Effector memory CD4-positive, alpha-beta T cell (primary cell): ENCODE data around the gene HS3ST5.
"Not testable (repeated sequence)": the region's sequence is repeated elsewhere in the genome, so short reads cannot be mapped to it uniquely, and the experiment has no call there.

Experiments used
- DNase-seq, 3 donors: peaks; one replicate each; pipeline ENCODE4 v3.0.0-alpha.2; 2020
- H3K27ac ChIP-seq: 2 replicates; pipeline ENCODE4 v1.7.0; 2013; ENCODE audit warnings: mild to moderate bottlenecking, low read length, moderate library complexity; ENCODE audit not compliant: insufficient read depth, poor library complexity, severe bottlenecking
- H3K27me3 ChIP-seq: replicated peaks from 2 replicates; pipeline ENCODE4 v1.7.0; 2013; ENCODE audit warnings: mild to moderate bottlenecking, low read length; ENCODE audit not compliant: insufficient read depth, control insufficient read depth, poor library complexity, severe bottlenecking
- H3K36me3 ChIP-seq: 2 replicates; pipeline ENCODE4 v1.7.0; 2013; ENCODE audit warnings: mild to moderate bottlenecking, low read length, moderate library complexity; ENCODE audit not compliant: control insufficient read depth, insufficient read depth
- H3K4me1 ChIP-seq: 2 replicates; pipeline ENCODE4 v1.7.0; 2013; ENCODE audit warnings: low read length, mild to moderate bottlenecking; ENCODE audit not compliant: control insufficient read depth, insufficient read depth, poor library complexity, severe bottlenecking
- H3K4me3 ChIP-seq: 2 replicates; pipeline ENCODE4 v1.7.0; 2013; ENCODE audit warnings: low read length, low read depth, mild to moderate bottlenecking; ENCODE audit not compliant: insufficient read depth, poor library complexity, severe bottlenecking
- H3K9me3 ChIP-seq: 2 replicates; pipeline ENCODE4 v1.7.0; 2013; ENCODE audit warnings: mild to moderate bottlenecking, low read length, moderate library complexity; ENCODE audit not compliant: control insufficient read depth

HS3ST5 gene

GRCh38 chr6:114090626-114091025 lies 252.2 kb downstream of the HS3ST5 start:
- no peak for DNase-seq
- no peak overlapping the region for H3K4me3 ChIP-seq
- no peaks in the 10 kb centered on the region for H3K27me3 ChIP-seq
- H3K9me3 ChIP-seq = no peaks in the 10 kb centered on the region
- no peaks in the 10 kb centered on the region for H3K4me1 ChIP-seq
- no peaks in the 10 kb centered on the region for H3K36me3 ChIP-seq
- H3K27ac ChIP-seq = no peak overlapping the region

GRCh38 chr6:114087496-114087895 lies 255.3 kb downstream of the HS3ST5 start:
- no peak for DNase-seq
- no peaks in the 10 kb centered on the region for H3K36me3 ChIP-seq
- H3K9me3 ChIP-seq = no peaks in the 10 kb centered on the region
- no peak overlapping the region for H3K4me3 ChIP-seq
- H3K27ac ChIP-seq = no peak overlapping the region
- no peaks in the 10 kb centered on the region for H3K4me1 ChIP-seq
- H3K27me3 ChIP-seq = no peaks in the 10 kb centered on the region

GRCh38 chr6:114085211-114085610 lies 257.6 kb downstream of the HS3ST5 start:
- no peaks in the 10 kb centered on the region for H3K27me3 ChIP-seq
- H3K27ac ChIP-seq = no peak overlapping the region
- H3K4me3 ChIP-seq = no peak overlapping the region
- no peak for DNase-seq
- H3K4me1 ChIP-seq = no peaks in the 10 kb centered on the region
- H3K9me3 ChIP-seq = no peaks in the 10 kb centered on the region
- H3K36me3 ChIP-seq = no peaks in the 10 kb centered on the region

GRCh38 chr6:114084327-114084890 lies 258.4 kb downstream of the HS3ST5 start:
- Histone ChIP-seq H3K27me3 (no peaks in the 10 kb centered on the region), H3K4me3 (no peak overlapping the region), H3K9me3 (no peaks in the 10 kb centered on the region), H3K36me3 (no peaks in the 10 kb centered on the region), H3K27ac (no peak overlapping the region), H3K4me1 (no peaks in the 10 kb centered on the region)
- DNase-seq = no peak

- Histone ChIP-seq H3K27ac (no peak overlapping the region), H3K4me1 (no peaks in the 10 kb centered on the region), H3K36me3 (no peaks in the 10 kb centered on the region), H3K27me3 (no peaks in the 10 kb centered on the region), H3K4me3 (no peak overlapping the region), H3K9me3 (no peaks in the 10 kb centered on the region)
- DNase-seq = no peak
Observed at GRCh38 chr6:114083251-114083650, 259.6 kb downstream of the HS3ST5 start.

GRCh38 chr6:114081730-114082129 lies 261.1 kb downstream of the HS3ST5 start:
- no peak overlapping the region for H3K4me3 ChIP-seq
- no peaks in the 10 kb centered on the region for H3K9me3 ChIP-seq

GRCh38 chr6:114080891-114081510 lies 261.8 kb downstream of the HS3ST5 start:
- Histone ChIP-seq H3K4me1 (no peaks in the 10 kb centered on the region), H3K4me3 (no peak overlapping the region), H3K27me3 (no peaks in the 10 kb centered on the region), H3K36me3 (no peaks in the 10 kb centered on the region), H3K9me3 (no peaks in the 10 kb centered on the region), H3K27ac (no peak overlapping the region)
- DNase-seq = no peak

More at GRCh38 chr6:114081730-114082129, 261.1 kb downstream of the HS3ST5 start:
- H3K4me1 ChIP-seq = no peaks in the 10 kb centered on the region
- DNase-seq = no peak
- no peak overlapping the region for H3K27ac ChIP-seq
- no peaks in the 10 kb centered on the region for H3K27me3 ChIP-seq
- no peaks in the 10 kb centered on the region for H3K36me3 ChIP-seq

- H3K4me3 ChIP-seq, H3K27me3 ChIP-seq, H3K27ac ChIP-seq, H3K9me3 ChIP-seq, H3K4me1 ChIP-seq, H3K36me3 ChIP-seq, DNase-seq: not testable (repeated sequence)
Observed at GRCh38 chr6:114080410-114080809, 262.4 kb downstream of the HS3ST5 start.

GRCh38 chr6:114075777-114076176 lies 267.0 kb downstream of the HS3ST5 start:
- no peak overlapping the region for H3K27ac ChIP-seq
- H3K36me3 ChIP-seq = no peaks in the 10 kb centered on the region
- H3K9me3 ChIP-seq = no peaks in the 10 kb centered on the region
- H3K4me1 ChIP-seq = no peaks in the 10 kb centered on the region
- DNase-seq = no peak
- no peaks in the 10 kb centered on the region for H3K27me3 ChIP-seq
- H3K4me3 ChIP-seq = no peak overlapping the region

- Histone ChIP-seq H3K9me3 (no peaks in the 10 kb centered on the region), H3K36me3 (no peaks in the 10 kb centered on the region), H3K27me3 (no peaks in the 10 kb centered on the region), H3K4me3 (no peak overlapping the region), H3K4me1 (no peaks in the 10 kb centered on the region), H3K27ac (no peak overlapping the region)
- no peak for DNase-seq
Observed at GRCh38 chr6:114075300-114075699, 267.5 kb downstream of the HS3ST5 start.
